GM21515 (cell line): ENCODE results near the gene RGS13.
"Not testable (repeated sequence)": the region's sequence is repeated elsewhere in the genome, so short reads cannot be mapped to it uniquely, and the experiment has no call there.

ENCODE experiments used
- ATAC-seq: cut with Tn5 transposase; IDR thresholded peaks from one replicate; pipeline ENCODE4 v1.9.1; 2021; ENCODE audit not compliant: unreplicated experiment

Gene RGS13

DNA sequence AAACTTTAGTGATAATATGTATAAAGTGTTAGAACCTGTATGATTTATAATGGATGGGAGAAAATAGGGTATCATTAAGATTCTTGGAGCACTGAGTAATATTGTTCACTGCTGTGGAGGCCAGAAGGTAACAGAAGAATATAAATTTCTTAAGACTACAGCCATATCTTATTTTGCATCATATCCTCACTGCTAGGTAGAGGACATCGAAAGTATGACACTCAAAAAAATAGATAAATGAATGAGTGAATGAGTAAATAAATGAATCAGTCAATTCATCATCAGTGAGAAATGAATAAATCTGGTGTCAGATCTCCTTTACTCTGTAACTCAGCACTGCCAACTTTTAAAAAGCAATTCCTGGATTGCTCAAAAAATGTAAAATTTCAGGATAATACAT is 33.2 kb downstream of the RGS13 start:
- no peak for ATAC-seq

DNA sequence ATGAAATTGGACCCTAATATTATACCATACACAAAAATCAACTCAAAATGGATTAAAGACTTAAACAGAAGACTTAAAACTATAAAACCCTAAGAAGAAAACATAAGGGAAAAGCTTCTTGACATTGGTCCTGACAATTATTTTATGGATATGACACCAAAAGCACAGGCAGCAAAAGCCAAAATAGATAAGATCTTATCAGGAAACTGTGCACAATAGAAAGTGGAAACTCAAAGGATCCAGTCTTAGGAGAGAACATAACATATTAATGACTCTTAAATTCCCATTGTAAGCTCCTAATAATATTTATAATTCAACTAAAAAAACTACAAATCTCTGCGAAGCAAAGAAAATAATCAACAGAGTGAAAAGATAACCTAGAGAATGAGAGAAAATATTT is 39.8 kb downstream of the RGS13 start:
- no peak for ATAC-seq

GRCh38 chr1:192678099-192678498 is 42.2 kb downstream of the RGS13 start:
- no peak for ATAC-seq

DNA sequence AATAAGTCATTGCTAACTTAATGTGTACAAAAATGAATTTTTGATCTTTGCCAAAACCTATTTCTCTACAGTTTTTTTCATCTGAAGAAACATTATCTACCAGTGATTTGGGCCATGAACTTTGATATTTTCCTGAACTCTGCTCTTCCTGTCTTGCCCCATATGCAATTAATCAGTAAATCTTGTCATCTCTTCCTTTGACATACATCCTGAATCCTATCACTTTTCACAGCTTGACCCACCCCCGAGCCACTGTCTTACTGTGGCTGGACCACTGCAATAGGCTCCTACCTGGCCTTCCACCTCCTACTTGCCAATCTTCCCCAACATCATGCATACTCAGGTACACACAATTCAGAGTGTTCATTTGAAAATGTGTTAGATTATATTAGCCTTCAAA is 46.4 kb downstream of the RGS13 start:
- no peak for ATAC-seq

DNA sequence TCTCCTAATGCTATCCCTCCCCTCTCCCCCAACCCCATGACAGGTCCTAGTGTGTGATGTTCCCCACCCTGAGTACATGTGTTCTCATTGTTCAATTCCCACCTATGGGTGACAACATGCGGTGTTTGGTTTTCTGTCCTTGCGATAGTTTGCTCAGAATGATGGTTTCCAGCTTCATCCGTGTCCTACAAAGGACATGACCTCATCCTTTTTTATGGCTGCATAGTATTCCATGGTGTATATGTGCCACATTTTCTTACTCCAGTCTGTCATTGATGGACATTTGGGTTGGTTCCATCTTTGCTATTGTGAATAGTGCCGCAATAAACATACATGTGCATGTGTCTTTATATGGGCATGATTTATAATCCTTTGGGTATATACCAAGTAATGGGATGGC is 47.1 kb downstream of the RGS13 start:
- not testable (repeated sequence) for ATAC-seq

DNA sequence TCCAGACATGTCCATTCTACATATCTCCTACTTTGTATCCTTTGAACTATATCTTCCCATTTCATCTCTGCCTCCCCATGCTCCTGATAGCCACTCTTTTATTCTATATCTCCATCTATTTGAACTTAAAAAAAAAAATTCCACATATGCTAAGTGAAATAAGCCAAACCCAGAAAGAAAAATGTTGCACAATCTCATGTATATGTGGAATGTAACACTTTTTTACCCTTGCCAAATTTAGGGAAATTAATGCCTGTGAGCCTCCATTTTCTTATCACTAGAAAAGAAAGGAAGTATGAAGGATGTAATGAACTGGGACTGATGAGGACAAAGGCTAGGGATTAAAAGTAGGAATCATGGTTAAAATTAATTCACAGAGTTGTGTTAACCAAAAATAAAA is 53.5 kb downstream of the RGS13 start:
- no peak for ATAC-seq

GRCh38 chr1:192691041-192691440 is 55.1 kb downstream of the RGS13 start:
- ATAC-seq: no peak

- no peak for ATAC-seq
Observed at GRCh38 chr1:192696082-192696481, 60.1 kb downstream of the RGS13 start.

DNA sequence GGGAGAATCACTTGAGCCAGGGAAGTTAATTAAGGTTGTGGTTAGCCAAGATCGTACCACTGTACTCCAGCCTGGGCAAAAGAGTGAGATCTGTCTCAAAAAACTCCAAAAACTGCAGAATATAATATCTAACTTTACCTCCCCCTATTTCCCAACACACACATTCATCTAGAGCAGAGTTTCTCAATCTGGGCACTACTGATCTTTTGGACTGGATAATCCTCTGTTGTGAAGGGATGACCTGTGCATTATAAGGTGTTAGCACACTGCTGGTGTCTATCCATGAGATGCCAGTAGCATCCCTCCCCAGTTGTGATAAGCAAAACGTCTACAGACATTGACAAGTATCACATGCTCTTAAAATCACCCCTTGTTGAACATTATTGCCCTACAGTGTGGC is 61.8 kb downstream of the RGS13 start:
- no peak for ATAC-seq

DNA sequence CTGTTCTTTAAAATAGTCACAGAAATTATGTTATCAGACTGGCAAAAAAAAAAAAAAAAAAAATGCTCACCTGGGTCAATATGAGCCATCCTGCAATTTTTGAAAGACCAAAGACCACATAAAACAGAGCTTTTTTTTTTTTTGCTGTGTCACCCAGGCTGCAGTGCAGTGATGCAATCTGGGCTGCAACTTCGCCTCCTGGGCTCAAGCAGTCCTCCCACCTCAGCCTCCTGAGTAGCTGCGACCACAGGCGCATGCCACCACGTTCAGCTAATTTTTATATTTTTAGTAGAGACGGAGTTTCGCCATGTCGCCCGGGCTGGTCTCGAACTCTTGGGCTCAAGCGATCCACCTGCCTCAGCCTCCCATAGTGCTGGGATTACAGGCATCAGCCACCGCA is 62.8 kb downstream of the RGS13 start:
- ATAC-seq: no peak

GRCh38 chr1:192700834-192701271 is 64.9 kb downstream of the RGS13 start:
- ATAC-seq: no peak

DNA sequence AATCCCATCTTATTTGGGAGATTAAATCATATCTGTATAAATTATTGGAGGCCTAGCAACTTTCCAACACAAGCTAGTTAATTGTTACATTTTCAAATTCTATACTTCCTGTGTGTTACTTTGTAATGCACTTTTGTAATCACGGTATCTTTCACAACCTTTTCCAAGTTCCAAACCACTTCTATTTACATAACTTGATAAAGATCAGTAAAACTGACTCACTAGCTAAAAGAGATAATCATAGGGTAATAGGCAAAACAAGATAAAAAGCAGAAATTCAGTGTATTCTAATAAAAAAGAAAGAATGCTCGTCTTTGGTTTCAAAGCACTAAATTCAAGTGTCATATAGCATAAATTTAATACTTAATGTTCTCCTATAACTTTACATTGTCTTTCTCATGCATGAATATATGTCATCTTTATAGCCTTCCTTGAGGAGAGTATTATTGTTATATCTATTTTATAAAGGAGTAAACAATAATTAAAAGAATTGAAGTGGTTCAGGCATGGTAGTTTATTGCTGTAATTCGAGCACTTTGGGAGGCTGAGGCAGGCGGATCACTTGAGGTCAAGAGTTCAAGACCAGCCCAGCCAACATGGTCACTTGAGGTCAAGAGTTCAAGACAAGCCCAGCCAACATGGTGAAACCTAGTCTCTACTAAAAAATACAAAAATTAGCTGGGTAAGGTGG is 66.4 kb downstream of the RGS13 start:
- ATAC-seq: no peak

DNA sequence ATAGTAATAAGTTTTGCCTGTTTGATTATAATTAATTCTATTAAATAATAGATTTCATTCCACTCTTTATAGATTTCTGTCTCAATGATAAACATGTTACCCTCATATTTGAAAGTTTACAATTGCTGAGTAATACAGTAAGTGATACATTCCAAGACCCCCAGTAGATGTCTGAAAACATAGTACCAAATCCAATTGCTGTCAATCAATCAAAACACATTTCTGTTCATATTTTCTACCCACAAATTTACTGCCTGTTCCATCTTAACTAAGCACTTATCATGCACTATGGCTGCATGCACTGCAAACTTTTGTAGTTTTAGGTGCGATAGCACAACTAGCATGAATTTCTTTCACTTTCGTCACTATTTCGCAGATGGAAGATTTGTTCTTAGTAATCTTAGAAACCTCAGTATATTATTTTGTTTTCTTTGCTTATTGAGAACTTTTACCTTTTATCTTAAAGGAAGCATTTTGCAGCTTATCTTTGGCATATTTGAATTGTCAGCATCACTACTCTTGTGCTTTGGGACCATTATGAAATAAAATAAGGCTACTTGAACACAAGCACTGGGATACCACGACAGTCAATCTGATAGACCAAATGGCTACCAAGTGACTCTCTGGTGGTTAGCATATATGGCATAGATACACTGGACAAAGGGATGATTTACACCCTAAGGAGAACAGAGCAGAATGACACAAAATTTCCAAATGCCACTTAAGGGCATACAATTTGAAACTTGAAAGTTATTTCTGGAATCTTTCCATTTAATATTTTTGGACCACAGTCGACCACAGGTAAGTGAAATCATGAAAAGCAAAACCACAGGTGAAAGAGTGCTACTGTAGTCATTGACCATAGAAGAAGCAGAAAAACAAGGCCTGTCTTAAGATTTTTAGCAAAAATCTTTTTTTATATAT is 67.6 kb downstream of the RGS13 start:
- peak; percentile 88 for ATAC-seq

- ATAC-seq: no peak
Observed at GRCh38 chr1:192705510-192705909, 69.6 kb downstream of the RGS13 start.

- no peak for ATAC-seq
Observed at GRCh38 chr1:192706936-192707335, 71.0 kb downstream of the RGS13 start.

DNA sequence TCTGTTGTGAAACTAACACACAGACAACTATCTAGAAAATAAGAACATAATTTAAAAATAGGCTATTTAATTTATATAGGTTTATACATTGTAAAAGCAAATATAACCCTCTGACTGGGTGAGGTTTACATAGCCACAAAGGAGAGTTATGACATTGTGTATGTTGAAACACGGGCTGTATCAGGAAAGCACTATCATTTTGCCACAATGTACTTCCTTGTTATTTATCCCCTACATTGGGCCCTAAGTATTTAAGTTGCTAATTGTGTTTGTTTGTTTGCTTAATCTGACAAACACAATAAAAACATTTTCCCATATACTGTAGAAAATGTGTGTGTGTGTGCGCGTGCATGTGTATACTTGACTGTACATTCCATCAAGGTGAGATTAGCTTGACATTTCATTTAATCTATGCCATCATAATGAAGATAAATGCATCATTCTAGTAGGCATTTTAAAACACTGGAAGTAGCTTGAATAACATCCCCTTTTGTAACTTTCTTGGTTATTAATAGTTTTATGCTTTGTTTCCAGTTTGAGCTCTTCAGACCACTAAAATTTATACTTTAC is 72.1 kb downstream of the RGS13 start:
- ATAC-seq: no peak

DNA sequence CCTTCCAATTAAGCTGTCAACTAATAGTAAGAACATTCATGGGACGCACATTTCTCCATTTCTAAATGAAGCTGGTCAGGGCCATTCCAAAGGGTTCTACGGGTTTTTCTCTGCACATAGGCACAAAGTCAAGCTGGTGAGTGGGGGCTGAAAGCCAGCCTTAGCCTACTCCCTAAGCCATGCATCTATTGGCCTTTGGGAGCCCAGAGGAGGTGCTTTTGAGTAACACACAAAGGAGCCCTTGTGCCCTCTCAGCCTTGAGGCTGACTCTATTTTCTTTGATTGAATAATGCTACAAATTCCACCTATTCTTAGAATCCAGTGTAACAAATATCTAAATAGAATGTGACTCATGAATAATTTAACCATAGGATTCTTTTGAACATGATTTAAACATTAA is 73.6 kb downstream of the RGS13 start:
- ATAC-seq: no peak
